Measurements from ENCODE around the gene USP32.

USP32 gene

DNA sequence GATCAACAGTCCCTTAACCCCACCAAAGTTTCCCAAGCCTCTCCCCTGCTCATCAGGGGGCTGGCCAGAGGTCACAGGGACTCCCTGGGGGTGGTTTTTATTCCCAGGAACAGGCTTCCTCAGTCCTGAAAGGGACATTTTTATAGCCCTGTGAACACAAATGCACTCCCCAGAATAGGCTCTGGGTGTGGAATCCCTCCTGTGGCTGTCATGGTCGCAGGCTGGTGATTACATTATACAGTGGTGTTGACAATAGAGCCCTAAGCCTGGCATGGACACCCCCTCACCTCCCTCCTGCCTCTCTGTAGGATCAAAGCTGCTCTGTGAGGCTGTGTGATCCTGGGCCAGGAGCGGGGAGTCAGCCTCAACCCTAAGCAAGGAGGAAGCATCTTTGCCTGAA is 243.6 kb downstream of the USP32 start:
- no peak for DNase-seq

GRCh38 chr17:60147553-60148223 is 244.2 kb downstream of the USP32 start:
- DNase-seq, result no peak

GRCh38 chr17:60146206-60146605 is 245.7 kb downstream of the USP32 start:
- DNase-seq, result no peak

- no peak for DNase-seq
Observed at GRCh38 chr17:60145006-60145935, 246.7 kb downstream of the USP32 start.

- DNase-seq, result peak; percentile 29
Observed at GRCh38 chr17:60142872-60143499, 248.9 kb downstream of the USP32 start.

GRCh38 chr17:60141111-60142018 is 250.6 kb downstream of the USP32 start:
- DNase-seq, result no peak

DNA sequence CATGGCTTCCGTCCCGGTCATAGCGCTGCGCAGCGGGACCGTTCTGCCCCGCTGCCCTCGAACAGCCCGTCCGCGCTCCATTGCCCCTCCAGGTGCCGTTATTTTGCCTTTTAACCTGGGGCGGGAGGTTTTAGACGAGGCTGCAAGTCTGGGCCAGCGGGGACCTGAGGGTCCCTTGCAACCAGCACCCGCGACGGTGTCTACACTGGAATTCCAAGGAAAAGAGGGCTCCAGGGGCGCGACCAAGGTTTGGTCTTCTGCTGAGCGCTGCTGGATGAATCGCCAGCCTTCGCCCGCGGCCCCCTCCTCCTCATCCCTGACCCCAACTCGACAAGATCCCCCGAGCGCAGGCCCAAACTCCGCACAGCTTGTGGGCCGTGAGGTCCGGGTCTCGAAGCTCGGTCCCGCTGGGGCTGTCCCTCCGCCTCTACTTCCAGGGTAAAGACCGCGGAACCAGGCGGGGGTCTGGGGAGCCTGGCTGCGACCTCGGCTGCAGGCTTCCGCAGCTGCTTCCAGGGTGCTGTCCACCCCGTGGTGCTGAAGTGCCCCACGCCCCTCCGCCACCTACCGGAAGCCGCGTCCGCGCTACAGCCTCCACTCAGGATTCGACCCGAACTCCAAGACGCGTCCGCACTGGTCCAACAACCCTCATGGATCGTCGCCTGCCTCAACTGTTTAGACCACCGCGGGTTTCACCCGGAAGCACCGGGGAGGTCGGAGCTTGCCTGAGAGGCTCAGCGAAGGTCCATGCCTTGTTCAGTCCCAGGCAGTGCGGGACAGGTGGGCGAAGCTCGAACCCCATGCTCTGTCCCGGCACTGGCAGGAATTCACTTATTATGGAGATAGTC is 252.3 kb downstream of the USP32 start:
- no peak for DNase-seq

DNA sequence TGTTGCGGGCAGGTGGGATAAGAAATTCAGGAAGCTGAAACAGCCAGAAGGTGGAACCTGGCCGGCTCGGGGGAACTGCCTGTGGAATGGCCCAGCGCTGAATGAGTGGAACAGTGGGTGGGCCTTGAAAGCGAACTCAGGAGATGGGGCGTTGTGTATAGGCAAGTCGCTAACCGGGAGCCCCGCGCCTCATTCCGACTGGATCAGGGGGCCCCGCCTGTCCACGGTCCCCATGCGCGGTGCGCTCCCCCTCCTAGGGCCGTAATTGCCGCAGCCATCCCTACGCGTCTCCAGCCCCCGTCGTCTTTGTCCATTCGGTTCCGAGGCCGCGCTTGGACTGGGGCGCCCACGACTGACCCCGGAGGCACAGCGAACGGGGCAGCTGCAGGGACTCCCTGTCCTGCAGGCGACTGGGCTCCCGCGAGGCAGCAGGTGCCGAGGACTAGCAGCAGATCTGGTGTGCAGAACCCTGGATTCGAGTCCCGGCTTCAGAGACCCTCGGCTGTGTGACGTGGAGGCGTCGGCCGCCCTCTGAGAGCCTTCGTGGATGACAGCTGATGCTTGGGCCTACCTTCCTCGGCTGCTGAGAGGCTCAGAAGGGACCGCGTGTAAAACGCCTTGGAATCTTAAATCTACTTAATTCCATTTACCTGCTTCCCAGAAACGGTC is 253.0 kb downstream of the USP32 start:
- no peak for DNase-seq

DNA sequence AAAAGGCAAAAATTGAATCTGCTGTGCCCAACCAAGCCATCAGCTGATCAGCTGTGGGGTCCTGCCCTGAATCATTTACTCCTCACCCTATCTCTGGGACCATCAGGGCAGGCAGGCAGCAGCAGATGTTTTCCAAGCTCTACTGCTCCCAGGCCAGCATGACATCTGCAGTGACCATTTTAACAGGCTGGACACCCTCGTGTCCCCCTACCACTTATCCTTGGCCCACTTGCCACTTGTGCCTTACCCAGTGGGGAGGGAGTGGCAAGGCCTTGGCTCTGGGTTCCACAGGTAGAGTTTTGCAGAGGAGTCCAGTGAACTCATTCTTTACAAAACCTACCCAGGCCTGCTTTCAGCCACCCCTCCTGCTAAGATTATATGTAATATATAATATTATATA is 254.2 kb downstream of the USP32 start:
- DNase-seq, result no peak

DNA sequence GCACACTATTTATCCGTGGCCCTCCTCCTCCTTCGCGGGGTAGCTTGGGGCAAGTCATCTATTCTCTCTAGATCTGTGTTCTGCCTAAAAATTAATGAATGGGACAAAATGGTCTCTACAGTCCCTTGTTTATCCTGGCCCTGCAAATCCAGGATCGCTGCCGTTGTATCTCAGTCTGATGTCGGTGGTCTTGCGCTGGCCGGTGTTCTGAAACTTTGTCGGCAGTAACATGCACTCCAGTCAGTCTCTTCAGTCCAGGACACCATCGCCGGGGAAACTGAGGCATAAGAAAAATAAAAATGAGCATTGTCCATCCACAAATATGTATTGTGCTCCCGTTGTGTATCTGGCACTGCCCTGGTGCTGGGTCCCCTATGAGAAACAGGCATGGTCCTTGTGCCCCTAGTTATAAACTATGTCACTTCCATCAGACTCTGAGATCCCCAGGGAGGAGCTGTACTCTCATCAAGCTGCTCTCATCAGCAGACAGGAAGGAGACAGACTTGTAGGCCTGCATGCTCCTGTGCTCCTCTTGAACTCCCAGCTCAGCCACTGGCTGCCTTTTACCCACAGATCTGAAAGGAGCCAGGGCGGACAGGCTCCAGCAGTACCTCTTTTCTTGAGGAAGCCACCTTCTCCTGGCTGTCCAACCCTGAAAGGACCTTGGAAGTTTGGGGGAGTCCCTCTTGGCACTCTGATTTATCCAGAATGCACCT is 255.8 kb downstream of the USP32 start:
- no peak for DNase-seq

DNA sequence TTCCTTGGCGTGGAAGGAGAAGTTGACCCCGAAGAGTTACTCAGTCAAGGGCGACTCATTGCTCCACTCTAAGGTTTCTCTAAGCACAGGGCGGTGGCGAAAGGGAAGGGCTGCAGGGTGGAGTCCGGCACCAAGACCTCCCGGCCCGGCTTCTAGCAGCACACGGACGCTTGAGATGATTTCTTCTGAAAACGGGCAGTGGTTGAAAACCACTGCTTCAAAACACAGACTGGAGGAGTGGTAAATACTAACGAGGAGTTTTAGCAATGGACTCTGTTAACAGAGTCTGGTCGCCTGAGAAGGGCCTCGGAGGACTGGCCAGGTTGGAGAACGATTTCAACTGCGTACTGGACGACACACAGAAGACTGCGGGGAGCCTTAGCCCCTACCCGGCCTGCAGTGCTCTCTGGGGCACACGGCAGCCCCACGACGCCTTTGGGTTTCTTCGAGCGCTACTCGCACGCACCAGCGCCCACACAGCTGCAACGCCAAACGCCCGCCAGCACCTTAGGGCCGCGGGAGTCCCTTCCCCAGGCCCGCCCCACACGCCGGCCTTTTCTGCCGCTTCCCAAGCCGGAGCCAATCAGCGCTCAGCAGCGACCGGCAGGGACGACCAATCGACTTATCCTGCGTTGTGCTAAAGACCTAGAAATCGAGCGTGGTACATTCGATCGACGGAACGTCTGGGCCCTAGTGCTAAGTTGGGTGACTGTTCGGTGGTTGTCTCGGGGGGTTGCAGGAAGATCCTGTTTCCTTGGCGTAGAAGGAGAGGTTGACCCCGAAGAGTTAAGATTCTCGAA is 256.6 kb downstream of the USP32 start:
- DNase-seq, result no peak

- DNase-seq, result no peak
Observed at GRCh38 chr17:60134396-60135150, 257.4 kb downstream of the USP32 start.

DNA sequence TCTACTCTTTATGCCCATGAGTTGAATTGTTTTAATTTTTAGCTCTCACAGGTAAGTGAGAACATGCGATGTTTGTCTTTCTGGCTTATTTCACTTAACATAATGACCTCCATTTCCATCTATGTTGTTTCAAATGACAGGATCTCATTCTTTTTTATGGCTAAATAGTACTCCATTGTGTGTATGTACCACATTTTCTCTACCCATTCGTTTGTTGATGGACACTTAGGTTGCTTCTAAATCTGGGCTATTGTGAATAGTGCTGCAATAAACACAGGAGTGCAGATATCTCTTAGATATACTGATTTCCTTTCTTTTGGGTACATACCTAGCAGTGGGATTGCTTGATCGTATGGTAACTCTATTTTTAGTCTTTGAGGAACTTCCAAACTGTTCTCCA is 261.5 kb downstream of the USP32 start:
- no peak for DNase-seq

GRCh38 chr17:60129164-60129563 is 262.8 kb downstream of the USP32 start:
- DNase-seq, result no peak
